ENCODE data around the gene PHAF1.
A peak's percentile ranks its signal among the peaks of the same experiment; 100 is the strongest.

PHAF1 gene

GRCh38 chr16:67183284-67183626 lies 73.5 kb downstream of the PHAF1 start:
- Histone ChIP-seq H3K27me3 (ENCODE audit: insufficient read depth, low read depth, severe bottlenecking) (no peaks in the 10 kb centered on the region), H3K9me3 (ENCODE audit: severe bottlenecking) (no peaks in the 10 kb centered on the region), H3K36me3 (peaks cover 21% of the 10 kb centered on the region), H3K4me3 (ENCODE audit: low read depth, low read length) (peak overlapping the region; percentile 54), H3K27ac (peak overlapping the region; percentile 98)
- no peak for DNase-seq
- TF ChIP-seq, protein P1, sequence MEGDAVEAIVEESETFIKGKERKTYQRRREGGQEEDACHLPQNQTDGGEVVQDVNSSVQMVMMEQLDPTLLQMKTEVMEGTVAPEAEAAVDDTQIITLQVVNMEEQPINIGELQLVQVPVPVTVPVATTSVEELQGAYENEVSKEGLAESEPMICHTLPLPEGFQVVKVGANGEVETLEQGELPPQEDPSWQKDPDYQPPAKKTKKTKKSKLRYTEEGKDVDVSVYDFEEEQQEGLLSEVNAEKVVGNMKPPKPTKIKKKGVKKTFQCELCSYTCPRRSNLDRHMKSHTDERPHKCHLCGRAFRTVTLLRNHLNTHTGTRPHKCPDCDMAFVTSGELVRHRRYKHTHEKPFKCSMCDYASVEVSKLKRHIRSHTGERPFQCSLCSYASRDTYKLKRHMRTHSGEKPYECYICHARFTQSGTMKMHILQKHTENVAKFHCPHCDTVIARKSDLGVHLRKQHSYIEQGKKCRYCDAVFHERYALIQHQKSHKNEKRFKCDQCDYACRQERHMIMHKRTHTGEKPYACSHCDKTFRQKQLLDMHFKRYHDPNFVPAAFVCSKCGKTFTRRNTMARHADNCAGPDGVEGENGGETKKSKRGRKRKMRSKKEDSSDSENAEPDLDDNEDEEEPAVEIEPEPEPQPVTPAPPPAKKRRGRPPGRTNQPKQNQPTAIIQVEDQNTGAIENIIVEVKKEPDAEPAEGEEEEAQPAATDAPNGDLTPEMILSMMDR (IDR thresholded peaks at IDR 0.05; ENCODE audit: low read depth, low read length), result no peak

- H3K4me3 ChIP-seq (ENCODE audit: low read depth, low read length), result peak within 1 kb of the TSS; percentile 54
- H3K36me3 ChIP-seq, result peaks cover 19% of the 10 kb centered on the region
- no peaks in the 10 kb centered on the region for H3K9me3 ChIP-seq (ENCODE audit: severe bottlenecking)
- TF ChIP-seq, protein P1 (IDR thresholded peaks at IDR 0.05; ENCODE audit: low read depth, low read length), result no peak
- H3K27me3 ChIP-seq (ENCODE audit: insufficient read depth, low read depth, severe bottlenecking), result no peaks in the 10 kb centered on the region
- peak; percentile 98 for DNase-seq
- peak within 1 kb of the TSS; percentile 98 for H3K27ac ChIP-seq
These were observed 74.1 kb downstream of the PHAF1 start, which contains the start of gene MATCAP1 for GRCh38 chr16:67183627-67184452. Gene MATCAP1 (minus strand): TSS chr16:67183963. CDS start chr16:67180610, 3,353 bp downstream.

DNA sequence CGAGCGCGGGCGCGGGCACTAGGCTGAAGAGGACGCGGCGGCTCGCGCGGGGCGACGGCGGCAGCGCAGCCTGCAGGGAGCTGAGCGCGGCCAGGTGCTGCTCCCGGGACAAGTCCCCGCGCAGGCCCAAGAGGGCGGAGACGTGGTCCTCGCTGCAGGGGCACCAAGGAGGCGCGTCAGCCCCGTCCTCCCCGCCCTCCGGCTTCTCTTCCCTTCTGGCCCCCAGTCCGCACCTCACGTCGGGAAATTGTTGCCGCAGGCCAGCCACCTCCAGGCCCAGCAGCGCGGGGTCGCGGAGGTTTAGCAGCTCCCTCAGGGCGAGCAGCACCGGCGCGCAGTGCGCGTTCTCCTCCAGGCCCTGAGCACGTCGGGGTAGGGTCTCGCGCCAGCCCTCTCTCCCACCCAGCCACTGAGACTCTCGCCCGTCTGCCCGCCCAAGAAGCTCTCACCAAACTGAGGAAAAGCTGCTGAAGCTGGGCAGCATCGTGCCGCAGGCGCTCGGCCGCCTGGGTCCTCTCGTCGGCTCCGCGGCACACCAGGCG lies 74.8 kb downstream of the PHAF1 start:
- Histone ChIP-seq H3K9me3 (ENCODE audit: severe bottlenecking) (no peaks in the 10 kb centered on the region), H3K36me3 (peaks cover 17% of the 10 kb centered on the region), H3K27me3 (ENCODE audit: insufficient read depth, low read depth, severe bottlenecking) (no peaks in the 10 kb centered on the region), H3K27ac (peak overlapping the region; percentile 98), H3K4me3 (ENCODE audit: low read depth, low read length) (peak overlapping the region; percentile 54)
- TF ChIP-seq, protein P1 (IDR thresholded peaks at IDR 0.05; ENCODE audit: low read depth, low read length), result no peak
- DNase-seq, result peak; percentile 52

GRCh38 chr16:67184995-67185650 lies 75.4 kb downstream of the PHAF1 start:
- H3K4me3 ChIP-seq (ENCODE audit: low read depth, low read length), result peak overlapping the region; percentile 54; the same call in 1 of the 2 replicates
- no peaks in the 10 kb centered on the region for H3K27me3 ChIP-seq (ENCODE audit: insufficient read depth, low read depth, severe bottlenecking)
- TF ChIP-seq, protein P1 (IDR thresholded peaks at IDR 0.05; ENCODE audit: low read depth, low read length), result peak; percentile 83
- DNase-seq, result peak; percentile 87
- peaks cover 11% of the 10 kb centered on the region for H3K36me3 ChIP-seq
- no peaks in the 10 kb centered on the region for H3K9me3 ChIP-seq (ENCODE audit: severe bottlenecking)
- peak overlapping the region; percentile 98 for H3K27ac ChIP-seq

DNA sequence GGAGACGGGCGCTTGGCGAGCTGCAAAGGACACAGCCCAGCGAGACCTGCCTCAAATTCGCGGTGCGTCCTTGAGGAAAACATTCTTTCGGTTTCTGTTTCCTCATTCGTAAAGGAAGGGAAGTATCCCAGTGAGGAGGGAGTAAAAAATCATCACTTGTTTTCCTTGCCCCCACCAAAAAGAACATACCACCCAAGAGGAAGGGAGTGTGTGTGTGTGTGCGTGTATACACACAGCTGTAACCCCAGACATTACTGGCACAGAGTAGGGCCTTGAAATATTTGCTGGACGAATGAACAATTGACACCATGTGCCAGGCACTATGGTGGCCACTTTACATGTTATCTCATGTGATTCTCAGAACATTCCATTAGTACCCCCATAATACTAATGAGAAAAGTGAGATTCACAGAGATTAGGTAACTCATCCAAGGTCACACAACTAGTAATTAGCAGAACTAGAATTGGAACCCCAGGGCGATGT lies 76.0 kb downstream of the PHAF1 start:
- H3K4me3 ChIP-seq (ENCODE audit: low read depth, low read length), result no peak overlapping the region
- H3K27me3 ChIP-seq (ENCODE audit: insufficient read depth, low read depth, severe bottlenecking), result no peaks in the 10 kb centered on the region
- H3K27ac ChIP-seq, result no peak overlapping the region
- H3K9me3 ChIP-seq (ENCODE audit: severe bottlenecking), result no peaks in the 10 kb centered on the region
- H3K36me3 ChIP-seq, result peaks cover 6% of the 10 kb centered on the region
- TF ChIP-seq, protein P1 (IDR thresholded peaks at IDR 0.05; ENCODE audit: low read depth, low read length), result no peak
- DNase-seq, result no peak

Data from WERI-Rb-1 (cell line).